DMS153 treated with DMSO at 0.1 percent for 48 hours (cell line): ENCODE measurements around the gene NPAS4.
"Not testable (repeated sequence)": the region's sequence is repeated elsewhere in the genome, so short reads cannot be mapped to it uniquely, and the experiment has no call there.

Experiments used
- DNase-seq: peaks from one replicate; lab custom pipeline; 2025; ENCODE audit not compliant: unreplicated experiment; lab: John Stamatoyannopoulos, UW

NPAS4 gene

GRCh38 chr11:66420671-66421476, at the start of gene NPAS4:
Gene NPAS4 (plus strand): TSS chr11:66421035. CDS start chr11:66421180, 145 bp downstream.
- DNase-seq = peak; percentile 22

DNA sequence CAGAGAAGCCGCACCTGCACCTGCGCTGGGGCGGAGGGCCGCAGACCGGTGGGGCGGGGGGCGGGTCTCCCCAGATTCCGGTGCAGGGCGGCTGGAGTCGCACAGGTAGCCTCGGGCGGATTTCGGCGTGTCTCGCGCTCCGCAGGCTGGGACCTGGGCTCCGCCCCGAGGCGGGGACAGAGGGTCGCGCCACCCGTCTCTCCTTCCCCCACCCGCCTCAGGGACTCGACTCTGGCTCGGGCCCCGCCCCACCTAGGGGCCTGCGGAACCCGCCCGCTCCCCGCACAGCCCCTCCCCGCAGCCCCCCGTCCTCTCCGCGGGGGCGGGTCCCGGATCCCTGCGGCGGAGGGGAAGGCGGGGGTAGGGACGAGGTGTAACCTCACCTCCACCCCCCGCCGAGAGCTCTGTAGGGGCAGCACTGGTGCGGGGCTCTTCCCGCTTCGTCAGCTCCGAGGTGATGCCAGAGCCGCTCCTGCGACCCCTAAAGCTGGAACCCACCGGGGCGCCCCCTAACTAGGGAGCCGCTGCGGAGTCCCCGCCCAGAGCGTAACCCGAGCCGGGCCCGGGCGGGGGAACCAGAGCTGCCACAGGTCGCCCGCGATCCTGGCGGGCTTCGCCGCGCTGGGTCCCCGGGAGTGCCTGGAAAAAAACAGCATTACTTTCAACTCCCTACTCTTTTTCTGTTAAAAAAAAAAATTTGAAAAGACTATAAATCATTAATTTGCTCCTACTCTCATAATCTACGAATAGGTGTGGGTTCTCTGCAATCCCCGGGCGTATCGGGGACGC, 49.0 kb upstream of the NPAS4 start, which contains the start of gene SLC29A2:
Gene SLC29A2 (minus strand): TSS at position 134 of the 789 bp plus-strand sequence. CDS start 169 bp downstream, outside the sequence.
- peak; percentile 73 for DNase-seq

DNA sequence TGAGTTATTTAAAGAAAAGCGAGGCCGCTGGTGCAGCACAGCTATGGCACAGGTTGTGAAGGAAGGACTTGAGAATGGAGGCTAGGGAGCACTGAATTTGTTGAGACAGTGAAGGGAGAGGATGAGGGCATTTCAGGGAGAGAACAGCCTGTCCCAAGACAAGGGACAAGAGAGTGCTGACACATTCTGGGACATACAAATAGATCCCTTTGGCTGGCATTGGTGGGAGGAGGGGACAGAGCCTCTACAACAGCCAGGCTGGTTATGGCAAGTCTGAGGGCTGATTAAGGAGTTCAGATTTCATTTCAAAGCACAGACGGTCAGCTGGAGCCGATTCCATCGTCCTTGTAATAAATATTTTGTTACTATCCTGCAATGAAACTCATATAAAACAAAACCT, 47.6 kb upstream of the NPAS4 start:
- DNase-seq = no peak

- not testable (repeated sequence) for DNase-seq
Measured at GRCh38 chr11:66373690-66374287, 47.0 kb upstream of the NPAS4 start.

DNA sequence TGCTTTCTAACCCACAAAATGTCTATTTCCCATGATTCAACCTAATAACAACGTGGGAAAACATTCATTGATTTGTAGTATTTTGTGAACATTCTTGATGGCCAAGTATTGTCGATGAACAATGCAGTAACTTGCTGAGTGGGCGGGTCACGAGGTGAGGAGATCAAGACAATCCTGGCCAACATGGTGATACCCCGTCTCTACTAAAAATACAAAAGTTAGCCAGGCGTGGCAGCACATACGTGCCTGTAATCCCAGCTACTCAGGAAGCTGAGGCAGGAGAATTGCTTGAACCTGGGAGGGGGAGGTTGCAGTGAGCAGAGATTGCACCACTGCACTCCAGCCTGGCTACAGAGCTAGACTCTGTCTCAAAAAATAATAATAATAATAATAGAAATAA, 40.6 kb upstream of the NPAS4 start:
- DNase-seq = not testable (repeated sequence)

GRCh38 chr11:66384316-66384715, 36.5 kb upstream of the NPAS4 start:
- not testable (repeated sequence) for DNase-seq

- DNase-seq = peak; percentile 74
Measured at GRCh38 chr11:66386171-66387069, 34.4 kb upstream of the NPAS4 start.

DNA sequence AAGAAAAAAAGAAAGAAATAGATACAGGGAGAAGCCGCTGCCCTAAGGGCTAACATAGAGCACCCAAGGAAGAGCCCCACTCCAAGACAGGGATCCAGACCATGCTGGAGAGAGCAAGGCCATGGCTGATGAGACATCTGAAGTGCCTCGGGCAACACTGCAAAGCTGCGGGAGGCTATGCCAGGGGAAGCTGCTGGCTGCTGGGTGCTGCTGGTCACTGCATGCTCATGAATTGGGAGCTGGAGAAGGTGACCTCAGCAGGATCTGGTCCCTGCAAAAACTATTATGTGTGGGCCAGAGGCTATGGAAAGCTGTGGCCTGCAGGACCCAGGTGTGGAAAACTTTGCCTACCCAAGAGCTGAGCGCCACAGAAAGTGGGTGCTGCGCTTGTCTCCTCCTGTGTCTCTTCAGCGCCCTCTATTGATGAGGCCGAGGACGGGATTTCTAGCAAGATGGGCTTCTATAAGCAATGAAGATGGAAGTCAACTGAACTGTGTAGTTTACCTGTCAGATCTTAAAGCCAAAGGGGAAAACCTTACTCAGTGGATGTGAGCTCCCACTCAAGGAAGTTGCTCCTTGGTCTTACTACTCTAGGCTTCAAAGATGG, 32.0 kb upstream of the NPAS4 start:
- DNase-seq = peak; percentile 51

DNA sequence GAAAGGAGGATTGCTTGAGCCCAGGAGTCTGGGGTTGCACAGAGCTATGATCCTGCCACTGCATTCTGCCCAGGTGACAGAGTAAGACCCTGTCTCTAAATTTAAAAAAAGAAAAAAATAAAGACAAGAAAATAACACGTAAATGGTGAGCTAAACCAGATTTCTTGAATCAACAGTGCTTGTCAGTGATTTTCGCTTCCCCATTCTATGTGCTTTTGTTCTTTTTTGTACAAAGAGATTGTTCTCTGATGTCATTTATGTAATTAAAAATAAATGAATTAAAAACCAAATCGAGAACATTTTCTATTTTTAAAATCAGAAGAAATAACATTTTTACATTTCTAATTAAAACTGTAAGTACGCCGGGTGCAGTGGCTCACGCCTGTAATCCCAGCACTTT, 29.5 kb upstream of the NPAS4 start:
- DNase-seq = no peak

GRCh38 chr11:66393954-66394353, 26.9 kb upstream of the NPAS4 start:
- DNase-seq = no peak

DNA sequence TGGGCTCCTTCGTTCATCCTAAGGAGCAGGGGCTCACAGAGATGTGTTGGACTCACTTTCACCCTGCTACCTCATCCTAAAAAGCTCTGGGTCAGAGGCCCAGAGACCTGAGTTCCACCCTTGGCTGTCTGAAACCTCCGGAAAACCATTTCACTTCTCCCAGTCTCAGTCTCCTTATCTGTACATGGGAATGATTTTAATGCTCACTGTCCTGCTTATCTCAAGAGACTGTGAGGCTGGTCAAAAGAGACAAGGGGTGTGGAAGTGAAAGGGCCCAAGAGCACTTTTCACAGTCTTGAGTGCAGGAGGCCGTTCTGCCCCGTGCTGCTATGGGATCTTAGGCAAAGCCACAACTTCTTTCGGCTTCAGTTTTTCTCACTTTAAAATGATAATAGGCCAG, 13.2 kb upstream of the NPAS4 start:
- no peak for DNase-seq

DNA sequence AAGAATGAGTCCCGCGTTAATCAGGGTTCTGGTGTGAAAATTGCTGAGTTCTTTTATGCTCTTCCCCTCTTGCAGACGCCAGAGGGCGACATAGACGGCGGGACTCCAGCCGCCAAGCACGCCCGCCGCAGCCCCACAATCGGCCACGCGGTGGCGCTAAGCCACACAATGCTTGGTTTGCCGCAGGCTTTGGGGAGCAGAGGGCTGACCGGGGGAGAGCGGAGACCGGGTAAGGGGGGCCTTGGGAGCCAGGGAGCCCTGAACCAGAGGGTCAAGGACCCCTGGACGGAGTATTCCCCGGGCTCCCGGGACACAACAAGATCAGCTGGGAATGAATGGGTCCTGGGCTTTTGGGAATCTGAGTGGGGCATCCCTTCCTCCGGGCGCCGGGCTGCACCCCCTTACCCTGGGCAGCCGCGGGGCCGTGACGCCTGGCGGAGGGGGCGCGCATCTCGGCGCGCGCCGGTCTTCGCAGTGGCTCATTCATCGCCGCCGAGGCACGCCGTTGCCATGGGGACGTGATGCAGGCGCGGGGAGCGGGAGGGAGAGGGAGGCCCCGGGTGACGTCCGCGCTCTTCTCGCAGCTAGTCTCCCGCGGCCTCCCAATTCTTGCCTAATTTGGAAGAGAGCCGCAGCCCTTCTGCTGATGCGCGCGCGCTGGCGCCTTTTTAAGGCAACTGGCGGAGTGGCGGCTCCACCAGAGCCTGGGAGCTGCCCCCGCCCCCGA, 12.2 kb upstream of the NPAS4 start:
- DNase-seq = peak; percentile 90

DNA sequence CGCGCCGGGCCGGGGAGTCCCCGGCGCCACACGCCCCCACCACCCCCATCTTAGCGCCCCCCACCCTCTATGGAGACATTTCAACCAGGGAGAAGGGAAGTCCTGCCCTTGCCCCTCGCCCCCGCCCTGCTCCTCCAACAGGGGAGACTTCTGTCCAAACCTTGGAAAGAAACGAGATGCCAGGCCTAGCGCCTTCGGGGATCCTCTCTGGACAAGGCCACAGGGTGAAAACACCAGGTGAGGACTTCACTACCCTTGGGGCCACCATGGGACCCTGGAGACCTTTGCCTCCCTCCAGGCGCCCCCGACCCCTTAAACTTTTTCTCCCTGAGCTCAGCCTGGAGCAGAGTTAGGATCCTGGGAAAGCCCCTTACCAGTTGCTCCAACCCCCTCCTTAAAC, 11.6 kb upstream of the NPAS4 start:
- DNase-seq = no peak

DNA sequence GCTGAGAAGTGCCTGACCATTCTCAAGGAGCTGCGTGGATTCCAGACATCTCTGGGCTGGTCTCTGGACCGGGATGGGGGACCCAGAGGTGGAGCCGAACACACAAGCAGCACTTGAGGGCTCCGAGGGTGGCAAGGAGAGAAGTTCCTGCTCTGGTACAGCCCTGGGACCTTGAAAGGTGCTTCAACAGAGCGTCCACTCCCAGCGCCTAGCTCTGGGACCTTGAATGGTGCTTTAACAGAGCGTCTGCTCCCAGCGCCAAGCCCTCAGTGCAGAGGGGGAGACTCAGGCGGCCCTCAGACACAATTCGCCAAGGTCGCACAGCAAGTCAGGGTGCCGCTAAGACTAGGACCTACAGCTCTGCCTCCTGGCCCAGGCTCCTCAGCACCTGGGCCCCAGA, 10.6 kb upstream of the NPAS4 start:
- DNase-seq = no peak

DNA sequence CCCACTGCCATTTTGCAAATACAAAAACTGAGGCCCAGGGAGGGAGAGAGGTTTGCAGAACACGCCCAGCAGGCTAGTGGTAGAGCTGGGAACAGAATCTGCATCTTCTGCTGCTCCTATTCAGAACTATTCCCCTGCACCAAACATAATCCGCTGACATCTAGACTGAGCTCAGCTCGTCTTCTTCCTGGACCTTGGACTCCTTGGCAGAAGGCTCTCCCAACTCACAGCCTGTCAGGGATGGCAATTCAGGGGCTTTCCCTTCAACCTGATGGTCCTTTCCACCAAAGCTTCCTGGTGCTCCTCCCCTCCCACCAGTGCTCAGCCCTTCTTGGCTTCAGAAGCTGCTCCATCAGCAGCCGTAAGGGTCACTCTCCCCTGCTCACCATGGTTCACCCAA, 9.5 kb upstream of the NPAS4 start:
- DNase-seq = no peak

- DNase-seq = no peak
Measured at GRCh38 chr11:66412110-66412509, 8.7 kb upstream of the NPAS4 start.

GRCh38 chr11:66413167-66413566, 7.7 kb upstream of the NPAS4 start:
- DNase-seq = no peak

DNA sequence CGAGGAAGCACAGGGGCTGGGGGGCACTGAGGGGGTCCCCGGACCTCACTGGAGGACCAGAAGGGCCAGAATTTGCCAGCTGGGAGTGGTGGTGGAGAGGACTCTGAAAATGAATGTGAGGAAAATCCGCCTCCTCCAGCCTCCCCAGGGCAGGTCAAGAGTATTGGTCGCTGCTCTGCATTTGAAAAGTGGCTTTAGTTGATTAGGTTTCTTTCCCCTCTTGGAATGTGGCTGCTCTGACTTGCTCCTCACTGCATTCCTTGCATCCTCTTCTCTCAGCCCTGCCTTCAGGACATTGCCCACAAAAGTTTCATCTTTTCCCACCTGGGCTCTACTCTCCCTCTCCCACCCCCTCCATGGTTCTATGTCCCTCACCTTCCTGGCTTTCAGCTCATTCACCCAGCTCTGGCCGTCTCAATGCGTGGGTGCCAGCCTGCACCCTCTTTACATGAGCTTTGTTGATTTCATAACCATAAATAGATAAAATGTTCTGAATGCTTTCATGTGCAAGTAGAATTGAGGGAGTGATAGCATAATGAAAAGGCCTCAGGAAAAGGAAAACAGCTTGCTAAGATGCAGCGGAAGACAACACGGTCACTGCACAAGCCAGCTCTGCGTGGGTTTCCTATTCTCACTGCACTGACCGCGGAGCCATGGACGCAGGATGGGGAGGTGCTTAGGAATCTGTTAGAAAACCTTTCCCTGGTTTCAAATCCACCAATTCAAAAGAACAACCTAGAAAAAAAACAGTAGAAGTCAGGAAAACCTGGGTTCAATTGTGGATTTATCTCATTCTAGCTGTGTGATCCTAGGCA, 6.5 kb upstream of the NPAS4 start:
- no peak for DNase-seq

DNA sequence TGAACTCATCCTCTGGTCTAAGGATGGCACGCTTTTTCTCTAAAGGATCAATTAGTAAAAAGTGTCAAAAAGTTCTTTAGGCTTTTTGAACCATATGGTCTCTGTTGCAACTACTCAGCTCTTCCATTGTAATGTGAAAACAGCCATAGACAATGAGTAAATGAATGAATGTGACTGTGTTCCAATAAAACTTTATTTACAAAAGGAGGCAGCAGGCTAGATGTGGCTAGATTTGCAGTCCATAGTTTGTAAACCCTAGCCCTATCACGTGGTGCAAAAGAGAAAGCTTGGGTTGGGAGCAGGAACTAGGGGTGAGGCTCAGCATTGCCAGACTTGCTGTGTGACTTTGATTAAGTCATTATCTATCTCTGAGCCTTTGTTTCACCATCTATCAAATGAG, 5.4 kb upstream of the NPAS4 start:
- no peak for DNase-seq
